GM23248 (cell line): ENCODE results near the gene ARAP3. TPM values are rescaled to one million over a fixed set of nuclear protein-coding genes. Genes with fewer than 3 reads are reported as not detected.

Experiments used
- DNase-seq: peaks from one replicate; pipeline ENCODE4 v3.0.0-alpha.2; 2015
- H2AFZ ChIP-seq: fragments of 200-600 bp; sonication (generic); 2 replicates; pipeline ENCODE4 v1.6.1; 2016; ENCODE audit warnings: antibody characterized with exemption
- H3F3A ChIP-seq: fragments of 200-600 bp; sonication (generic); 2 replicates; pipeline ENCODE4 v1.6.1; 2016; ENCODE audit warnings: mild to moderate bottlenecking, antibody characterized with exemption, mixed run types; ENCODE audit not compliant: insufficient read depth
- H3K27ac ChIP-seq: fragments of 200-600 bp; sonication (generic); 2 replicates; pipeline ENCODE4 v1.5.1; 2016; ENCODE audit warnings: mild to moderate bottlenecking
- H3K27me3 ChIP-seq: fragments of 200-600 bp; sonication (generic); replicated peaks from 2 replicates; pipeline ENCODE4 v1.6.1; 2016; ENCODE audit warnings: mild to moderate bottlenecking; ENCODE audit not compliant: insufficient read depth
- H3K36me3 ChIP-seq: fragments of 200-600 bp; sonication (generic); 2 replicates; pipeline ENCODE4 v1.6.1; 2016; ENCODE audit warnings: low read depth, mild to moderate bottlenecking
- H3K4me1 ChIP-seq: fragments of 200-600 bp; sonication (generic); 2 replicates; pipeline ENCODE4 v1.6.1; 2016; ENCODE audit warnings: mild to moderate bottlenecking; ENCODE audit not compliant: insufficient read depth
- H3K4me2 ChIP-seq: fragments of 200-600 bp; sonication (generic); one replicate; pipeline ENCODE4 v1.6.1; 2016; ENCODE audit warnings: mild to moderate bottlenecking; ENCODE audit not compliant: unreplicated experiment
- H3K4me3 ChIP-seq: fragments of 200-600 bp; sonication (generic); 2 replicates; pipeline ENCODE4 v1.5.1; 2016; ENCODE audit warnings: mild to moderate bottlenecking
- H3K79me2 ChIP-seq: fragments of 200-600 bp; sonication (generic); 2 replicates; pipeline ENCODE4 v1.6.1; 2016; ENCODE audit warnings: mild to moderate bottlenecking; ENCODE audit not compliant: insufficient read depth
- H3K9ac ChIP-seq: fragments of 200-600 bp; sonication (generic); 2 replicates; pipeline ENCODE4 v1.6.1; 2016; ENCODE audit warnings: mild to moderate bottlenecking
- H3K9me2 ChIP-seq: fragments of 200-600 bp; sonication (generic); 2 replicates; pipeline ENCODE4 v1.6.1; 2016; ENCODE audit warnings: mixed run types, mild to moderate bottlenecking, moderate library complexity; ENCODE audit not compliant: insufficient read depth
- H3K9me3 ChIP-seq: fragments of 200-600 bp; sonication (generic); one replicate; pipeline ENCODE4 v1.6.1; 2017; ENCODE audit warnings: low read depth
- H4K20me1 ChIP-seq: fragments of 200-600 bp; sonication (generic); 2 replicates; pipeline ENCODE4 v1.6.0; 2016; ENCODE audit not compliant: insufficient read depth
- EZH2 ChIP-seq: fragments of 200-600 bp; sonication (generic); IDR thresholded peaks from 2 replicates; pipeline ENCODE4 v1.6.1; 2018; ENCODE audit warnings: antibody characterized with exemption, mild to moderate bottlenecking; ENCODE audit not compliant: insufficient read depth, poor library complexity, severe bottlenecking
- EZH2phosphoT487 ChIP-seq: fragments of 200-600 bp; sonication (generic); IDR thresholded peaks from 2 replicates; pipeline ENCODE4 v1.6.1; 2018; ENCODE audit warnings: antibody characterized with exemption, moderate library complexity, mild to moderate bottlenecking, low read depth; ENCODE audit not compliant: insufficient read depth
- WGBS, 2 experiments: methylation state at CpG; one replicate each; pipeline ENCODE4 v1.1.6; 2015 to 2017; ENCODE audit warnings: low lambda C conversion rate in 2 of 2, low coverage in 1 of 2; ENCODE audit errors: missing lambda C conversion rate in 2 of 2; 5-methylcytosine and 5-hydroxymethylcytosine counted together
- in situ Hi-C: fragments of 300-500 bp; cut with MboI; formaldehyde crosslinking; loops from 2 replicates; pipeline ENCODE4 v1.15.0; 2020
- polyA plus RNA-seq: library from polyadenylated mRNA; unstranded; fragments of >200 nt; fragmentation: Nextera tagmentation; extraction: Ambion mirVana; gene quantifications from 2 replicates; pipeline ENCODE4 v1.2.1, GENCODE V29; 2016
- total RNA-seq: library from RNA; depleted of rRNA; stranded (reverse); fragments of >200 nt; shearing (Covaris generic); gene quantifications from 2 replicates; pipeline ENCODE4 v1.2.3, GENCODE V29; 2014

ARAP3 gene
- total and polyA plus RNA-seq, 2 experiments from 2014 or later: 2.2 TPM

- Histone ChIP-seq H3K27ac (no peak overlapping the region), H2AFZ (no peak overlapping the region), H3F3A (no peaks in the 10 kb centered on the region), H3K9me2 (no peaks in the 10 kb centered on the region), H3K27me3 (peaks cover 30% of the 10 kb centered on the region), H4K20me1 (no peaks in the 10 kb centered on the region), H3K79me2 (no peaks in the 10 kb centered on the region), H3K4me1 (no peaks in the 10 kb centered on the region), H3K36me3 (no peaks in the 10 kb centered on the region), H3K4me2 (no peak overlapping the region), H3K9ac (no peak overlapping the region), H3K4me3 (no peak overlapping the region), H3K9me3 (no peaks in the 10 kb centered on the region)
- TF ChIP-seq EZH2phosphoT487 (no peak), EZH2 (no peak)
- no peak for DNase-seq
- in situ Hi-C loops: no loop called here
Measured at GRCh38 chr5:141722266-141722665, 40.2 kb upstream of the ARAP3 start.

- DNase-seq: no peak
- Histone ChIP-seq H3K4me3 (no peak overlapping the region), H3K79me2 (no peaks in the 10 kb centered on the region), H3K9me3 (no peaks in the 10 kb centered on the region), H2AFZ (no peak overlapping the region), H3K27me3 (peaks cover 38% of the 10 kb centered on the region), H3K36me3 (no peaks in the 10 kb centered on the region), H3K9ac (no peak overlapping the region), H4K20me1 (no peaks in the 10 kb centered on the region), H3F3A (no peaks in the 10 kb centered on the region), H3K27ac (no peak overlapping the region), H3K4me1 (no peaks in the 10 kb centered on the region), H3K9me2 (no peaks in the 10 kb centered on the region), H3K4me2 (no peak overlapping the region)
- 6 to 9% methylated on average over 3 of the region's 3 CpGs for WGBS, 2 experiments
- in situ Hi-C loops: no loop called here
- TF ChIP-seq EZH2phosphoT487 (no peak), EZH2 (no peak)
Measured at GRCh38 chr5:141717043-141717442, 35.0 kb upstream of the ARAP3 start.

GRCh38 chr5:141716468-141716867, 34.4 kb upstream of the ARAP3 start:
- no peak overlapping the region for H3K27ac ChIP-seq
- in situ Hi-C loops: no loop called here

GRCh38 chr5:141716009-141716408, 34.0 kb upstream of the ARAP3 start:
- 9 to 16% methylated on average over 3 of the region's 3 CpGs for WGBS, 2 experiments

More at GRCh38 chr5:141716468-141716867, 34.4 kb upstream of the ARAP3 start:
- Histone ChIP-seq H3K4me3 (no peak overlapping the region), H3K9me2 (no peaks in the 10 kb centered on the region), H3K79me2 (no peaks in the 10 kb centered on the region), H3K4me1 (no peaks in the 10 kb centered on the region), H3K4me2 (no peak overlapping the region), H4K20me1 (no peaks in the 10 kb centered on the region), H3K9me3 (no peaks in the 10 kb centered on the region), H3F3A (no peaks in the 10 kb centered on the region), H2AFZ (no peak overlapping the region), H3K9ac (no peak overlapping the region), H3K27me3 (peaks cover 38% of the 10 kb centered on the region), H3K36me3 (no peaks in the 10 kb centered on the region)
- no peak for DNase-seq
- TF ChIP-seq EZH2phosphoT487 (no peak), EZH2 (no peak)
- WGBS, 2 experiments: 28 to 39% methylated on average over 3 of the region's 3 CpGs

GRCh38 chr5:141715346-141715905, 33.4 kb upstream of the ARAP3 start:
- in situ Hi-C loops: no loop called here
- 64 to 68% methylated on average over 14 of the region's 14 CpGs for WGBS, 2 experiments

More at GRCh38 chr5:141716009-141716408, 34.0 kb upstream of the ARAP3 start:
- H3K27me3 ChIP-seq: peaks cover 42% of the 10 kb centered on the region
- H2AFZ ChIP-seq: no peak overlapping the region
- no peaks in the 10 kb centered on the region for H3K36me3 ChIP-seq
- no peaks in the 10 kb centered on the region for H3F3A ChIP-seq
- H3K9me3 ChIP-seq: no peaks in the 10 kb centered on the region
- H3K9ac ChIP-seq: no peak overlapping the region
- TF ChIP-seq EZH2phosphoT487 (no peak), EZH2 (no peak)
- no peak overlapping the region for H3K4me2 ChIP-seq
- H3K9me2 ChIP-seq: no peaks in the 10 kb centered on the region
- no peak for DNase-seq
- no peak overlapping the region for H3K27ac ChIP-seq
- no peak overlapping the region for H3K4me3 ChIP-seq
- no peaks in the 10 kb centered on the region for H3K79me2 ChIP-seq
- no peaks in the 10 kb centered on the region for H4K20me1 ChIP-seq
- in situ Hi-C loops: no loop called here
- H3K4me1 ChIP-seq: no peaks in the 10 kb centered on the region

More at GRCh38 chr5:141715346-141715905, 33.4 kb upstream of the ARAP3 start:
- Histone ChIP-seq H3K4me1 (no peaks in the 10 kb centered on the region), H3K27ac (no peak overlapping the region), H3K4me2 (no peak overlapping the region), H3K79me2 (no peaks in the 10 kb centered on the region), H3F3A (no peaks in the 10 kb centered on the region), H3K9ac (no peak overlapping the region), H4K20me1 (no peaks in the 10 kb centered on the region), H3K27me3 (peaks cover 47% of the 10 kb centered on the region), H2AFZ (no peak overlapping the region), H3K9me3 (no peaks in the 10 kb centered on the region), H3K4me3 (no peak overlapping the region), H3K9me2 (no peaks in the 10 kb centered on the region), H3K36me3 (no peaks in the 10 kb centered on the region)
- TF ChIP-seq EZH2 (no peak), EZH2phosphoT487 (no peak)
- no peak for DNase-seq
